Measurements from ENCODE around the gene ERG. TPM values are rescaled to one million over a fixed set of nuclear protein-coding genes. Genes with fewer than 3 reads are reported as not detected.

ERG gene
- total and polyA plus RNA-seq, 9 of the 15 experiments (the other 6 are each of a cell fraction or from before 2014, with no cell fraction given), result 0.06 TPM; not detected in 8

DNA sequence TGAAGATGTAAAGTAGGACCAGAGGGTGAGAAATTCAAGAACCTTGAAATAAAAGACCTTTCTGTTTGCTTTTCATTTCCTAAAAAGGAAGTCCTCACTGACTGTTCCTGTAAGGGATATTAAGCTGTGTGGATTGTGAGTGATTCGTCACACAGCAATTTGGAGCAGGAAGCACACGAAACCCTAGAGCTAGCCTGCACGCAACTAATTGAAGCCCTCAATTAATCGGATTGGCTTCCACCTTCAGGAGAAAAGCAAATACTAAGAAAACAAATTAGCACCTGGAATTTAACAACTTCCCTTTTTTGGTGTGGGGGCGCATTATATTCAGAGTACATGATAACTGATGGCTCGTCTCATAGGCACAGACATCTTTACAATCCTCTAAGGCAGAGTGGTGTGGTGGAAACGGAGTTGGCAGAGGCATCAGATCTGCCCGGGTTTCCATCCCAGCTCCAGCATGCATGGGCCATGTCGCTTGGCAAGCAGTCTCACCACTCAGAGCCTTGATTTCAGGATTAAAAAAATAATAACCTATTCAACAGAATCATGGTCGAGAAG, 146.2 kb downstream of the ERG start (continued):
- no peak for TF ChIP-seq FIP1L1 (IDR thresholded peaks at IDR 0.05; ENCODE audit: low read depth, low read length, poor library complexity, severe bottlenecking)
- TF ChIP-seq FOXA3 (CRISPR knock-in tag; conservative IDR thresholded peaks at IDR 0.05 in 1 of 2, IDR thresholded peaks at IDR 0.05 in 1 of 2), result no peak
- no peak for TF ChIP-seq GATAD2A (IDR thresholded peaks at IDR 0.05)
- TF ChIP-seq SNRNP70 (optimal IDR thresholded peaks at IDR 0.05; ENCODE audit: low read depth, low read length), result no peak
- no peak for TF ChIP-seq ZNF354B (CRISPR knock-in tag; IDR thresholded peaks at IDR 0.05)

DNA sequence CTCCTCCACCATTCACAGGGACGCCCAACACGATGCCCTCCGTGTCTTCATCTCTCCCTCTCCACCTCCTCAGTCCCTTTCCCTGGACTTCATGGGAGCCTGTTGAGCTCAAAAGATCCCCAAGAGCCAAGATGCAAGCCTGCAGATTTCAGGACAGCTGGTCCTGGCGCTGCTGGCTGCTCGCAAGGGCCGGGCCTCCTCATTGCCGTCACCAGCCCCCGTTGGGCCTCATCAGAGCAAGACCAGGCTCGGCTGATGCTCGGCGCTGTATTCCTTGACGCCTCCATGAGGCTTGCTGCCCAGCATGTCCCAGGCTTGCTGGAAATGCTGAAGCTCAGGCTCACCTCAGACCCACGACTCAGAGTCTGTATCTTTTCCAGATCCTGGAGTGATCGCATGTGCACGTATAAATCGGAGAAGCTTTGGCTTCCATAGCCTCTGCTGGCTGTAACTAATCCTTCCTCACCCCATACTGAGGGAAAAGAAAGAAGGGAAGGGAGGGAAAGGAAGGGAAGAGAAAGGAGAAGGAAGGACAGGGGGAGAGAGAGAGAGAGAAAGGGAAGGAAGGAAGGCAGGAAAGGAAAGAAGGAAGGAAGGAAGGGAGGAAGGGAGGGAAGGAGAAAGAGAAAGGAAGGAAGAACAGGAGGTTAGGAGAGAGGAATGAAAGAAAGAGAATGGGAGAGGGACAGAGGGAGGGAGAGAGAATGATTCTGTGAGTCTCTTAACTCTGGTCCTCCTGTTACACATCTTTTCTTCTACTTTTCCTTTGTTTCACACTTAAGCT, 146.9 kb downstream of the ERG start:
- Histone ChIP-seq H3K4me1 (replicated peaks in 1 of 2; ENCODE audit: control insufficient read depth in 2 of 2, insufficient read depth in 2 of 2, low read length in 2 of 2) (peaks cover 0 to 3% of the 10 kb centered on the region in 2 experiments; a peak in 1 of 5 replicates), H3K79me2 (ENCODE audit: control insufficient read depth, insufficient read depth, low read length) (no peaks in the 10 kb centered on the region), H4K20me1 (replicated peaks; ENCODE audit: control insufficient read depth, insufficient read depth, low read length) (no peaks in the 10 kb centered on the region; the same call in 1 of the 2 replicates), H3K9me3 (replicated peaks; ENCODE audit: control insufficient read depth, insufficient read depth, low read depth, low read length) (no peaks in the 10 kb centered on the region), H3K36me3 (ENCODE audit: control insufficient read depth, insufficient read depth, low read length) (no peaks in the 10 kb centered on the region), H3K9ac (ENCODE audit: insufficient read depth in 1 of 2, low read depth in 2 of 2, low read length in 2 of 2) (no peak overlapping the region; a peak in 1 of 4 replicates), H3K9me1 (ENCODE audit: control insufficient read depth, insufficient read depth, low read length) (no peaks in the 10 kb centered on the region), H3K27me3 (ENCODE audit: control insufficient read depth in 2 of 2, insufficient read depth in 2 of 2, low read length in 2 of 2) (peaks cover 16 to 44% of the 10 kb centered on the region in 2 experiments), H3K4me2 (ENCODE audit: insufficient read depth, low read length) (no peak overlapping the region), H3K4me3 (no peak overlapping the region), H3K27ac (ENCODE audit: extremely low read depth, low read depth, low read length) (no peak overlapping the region), H2AFZ (ENCODE audit: low read depth, low read length) (no peak overlapping the region)
- ATAC-seq, result no peak
- no peak for FAIRE-seq
- ChIA-PET POLR2A (interaction anchor here (1.2 kb wide), 1 partner anchor 8 kb away, joined by 3 read pairs; no protein-coding TSS in a partner anchor), CTCF (ENCODE audit: low intra/inter-chr PET ratio) (interaction anchor here (1.6 kb wide), 1 partner anchor 132 kb away, joined by 7 read pairs; no protein-coding TSS in a partner anchor)
- no TSS peak for BruUV-seq (replicated peaks)
- intact Hi-C loops (cut with micrococcal nuclease) (loop anchor here (5.0 to 10.0 kb wide), 4 partner anchors 179 to 677 kb away; partner anchors contain the start of gene KCNJ6), in situ Hi-C loops (cut with MboI) (loop anchor here (5.0 kb wide), 2 partner anchors 194 to 654 kb away; no protein-coding TSS in a partner anchor)
- 3% methylated on average over 16 of the region's 16 CpGs for WGBS (ENCODE audit: insufficient coverage, low coverage, missing lambda C conversion rate)
- no peak for DNase-seq (ENCODE audit: extremely low read depth in 1 of 4, low spot score in 3 of 4)
- TF ChIP-seq, protein P1, sequence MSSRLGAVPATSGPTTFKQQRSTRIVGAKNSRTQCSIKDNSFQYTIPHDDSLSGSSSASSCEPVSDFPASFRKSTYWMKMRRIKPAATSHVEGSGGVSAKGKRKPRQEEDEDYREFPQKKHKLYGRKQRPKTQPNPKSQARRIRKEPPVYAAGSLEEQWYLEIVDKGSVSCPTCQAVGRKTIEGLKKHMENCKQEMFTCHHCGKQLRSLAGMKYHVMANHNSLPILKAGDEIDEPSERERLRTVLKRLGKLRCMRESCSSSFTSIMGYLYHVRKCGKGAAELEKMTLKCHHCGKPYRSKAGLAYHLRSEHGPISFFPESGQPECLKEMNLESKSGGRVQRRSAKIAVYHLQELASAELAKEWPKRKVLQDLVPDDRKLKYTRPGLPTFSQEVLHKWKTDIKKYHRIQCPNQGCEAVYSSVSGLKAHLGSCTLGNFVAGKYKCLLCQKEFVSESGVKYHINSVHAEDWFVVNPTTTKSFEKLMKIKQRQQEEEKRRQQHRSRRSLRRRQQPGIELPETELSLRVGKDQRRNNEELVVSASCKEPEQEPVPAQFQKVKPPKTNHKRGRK (tag; IDR thresholded peaks at IDR 0.05), result peak; percentile 85
- TF ChIP-seq RBM15 (IDR thresholded peaks at IDR 0.05; ENCODE audit: insufficient read depth, low read length) (no peak), DMBX1 (CRISPR knock-in tag; IDR thresholded peaks at IDR 0.05; ENCODE audit: borderline replicate concordance) (no peak), ZNF778 (CRISPR knock-in tag; IDR thresholded peaks at IDR 0.05) (no peak), TCF7L2 (IDR thresholded peaks at IDR 0.05; ENCODE audit: low read depth, low read length) (no peak)
- TF ChIP-seq, protein P2, sequence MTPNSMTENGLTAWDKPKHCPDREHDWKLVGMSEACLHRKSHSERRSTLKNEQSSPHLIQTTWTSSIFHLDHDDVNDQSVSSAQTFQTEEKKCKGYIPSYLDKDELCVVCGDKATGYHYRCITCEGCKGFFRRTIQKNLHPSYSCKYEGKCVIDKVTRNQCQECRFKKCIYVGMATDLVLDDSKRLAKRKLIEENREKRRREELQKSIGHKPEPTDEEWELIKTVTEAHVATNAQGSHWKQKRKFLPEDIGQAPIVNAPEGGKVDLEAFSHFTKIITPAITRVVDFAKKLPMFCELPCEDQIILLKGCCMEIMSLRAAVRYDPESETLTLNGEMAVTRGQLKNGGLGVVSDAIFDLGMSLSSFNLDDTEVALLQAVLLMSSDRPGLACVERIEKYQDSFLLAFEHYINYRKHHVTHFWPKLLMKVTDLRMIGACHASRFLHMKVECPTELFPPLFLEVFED (CRISPR knock-in tag; conservative IDR thresholded peaks at IDR 0.05), result peak; percentile 52; the same call in 1 of the 2 replicates
- TF ChIP-seq, protein P3, sequence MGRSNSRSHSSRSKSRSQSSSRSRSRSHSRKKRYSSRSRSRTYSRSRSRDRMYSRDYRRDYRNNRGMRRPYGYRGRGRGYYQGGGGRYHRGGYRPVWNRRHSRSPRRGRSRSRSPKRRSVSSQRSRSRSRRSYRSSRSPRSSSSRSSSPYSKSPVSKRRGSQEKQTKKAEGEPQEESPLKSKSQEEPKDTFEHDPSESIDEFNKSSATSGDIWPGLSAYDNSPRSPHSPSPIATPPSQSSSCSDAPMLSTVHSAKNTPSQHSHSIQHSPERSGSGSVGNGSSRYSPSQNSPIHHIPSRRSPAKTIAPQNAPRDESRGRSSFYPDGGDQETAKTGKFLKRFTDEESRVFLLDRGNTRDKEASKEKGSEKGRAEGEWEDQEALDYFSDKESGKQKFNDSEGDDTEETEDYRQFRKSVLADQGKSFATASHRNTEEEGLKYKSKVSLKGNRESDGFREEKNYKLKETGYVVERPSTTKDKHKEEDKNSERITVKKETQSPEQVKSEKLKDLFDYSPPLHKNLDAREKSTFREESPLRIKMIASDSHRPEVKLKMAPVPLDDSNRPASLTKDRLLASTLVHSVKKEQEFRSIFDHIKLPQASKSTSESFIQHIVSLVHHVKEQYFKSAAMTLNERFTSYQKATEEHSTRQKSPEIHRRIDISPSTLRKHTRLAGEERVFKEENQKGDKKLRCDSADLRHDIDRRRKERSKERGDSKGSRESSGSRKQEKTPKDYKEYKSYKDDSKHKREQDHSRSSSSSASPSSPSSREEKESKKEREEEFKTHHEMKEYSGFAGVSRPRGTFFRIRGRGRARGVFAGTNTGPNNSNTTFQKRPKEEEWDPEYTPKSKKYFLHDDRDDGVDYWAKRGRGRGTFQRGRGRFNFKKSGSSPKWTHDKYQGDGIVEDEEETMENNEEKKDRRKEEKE (IDR thresholded peaks at IDR 0.05; ENCODE audit: borderline replicate concordance in 1 of 2, control insufficient read depth in 1 of 2, low read depth in 2 of 2, low read length in 1 of 2), result 0 out of 4 replicates have a peak, but pooled peaks of 1 of the 2 experiments have one; percentile 24
